AG09319 (cell line): ENCODE data around the gene ORC5.

Experiments
- DNase-seq: peaks from one replicate; pipeline ENCODE4 v3.0.0-alpha.2; 2010; ENCODE audit warnings: low read depth; ENCODE audit errors: extremely low read depth
- TF ChIP-seq, protein P1 (sequence below): IDR thresholded peaks from 2 replicates; pipeline ENCODE4 v1.5.1; 2011; ENCODE audit warnings: low read depth, mild to moderate bottlenecking, inconsistent platforms, low read length, moderate library complexity

The ORC5 gene

GRCh38 chr7:104161244-104161643, 46.6 kb downstream of the ORC5 start:
- DNase-seq, result no peak
- TF ChIP-seq, protein P1, sequence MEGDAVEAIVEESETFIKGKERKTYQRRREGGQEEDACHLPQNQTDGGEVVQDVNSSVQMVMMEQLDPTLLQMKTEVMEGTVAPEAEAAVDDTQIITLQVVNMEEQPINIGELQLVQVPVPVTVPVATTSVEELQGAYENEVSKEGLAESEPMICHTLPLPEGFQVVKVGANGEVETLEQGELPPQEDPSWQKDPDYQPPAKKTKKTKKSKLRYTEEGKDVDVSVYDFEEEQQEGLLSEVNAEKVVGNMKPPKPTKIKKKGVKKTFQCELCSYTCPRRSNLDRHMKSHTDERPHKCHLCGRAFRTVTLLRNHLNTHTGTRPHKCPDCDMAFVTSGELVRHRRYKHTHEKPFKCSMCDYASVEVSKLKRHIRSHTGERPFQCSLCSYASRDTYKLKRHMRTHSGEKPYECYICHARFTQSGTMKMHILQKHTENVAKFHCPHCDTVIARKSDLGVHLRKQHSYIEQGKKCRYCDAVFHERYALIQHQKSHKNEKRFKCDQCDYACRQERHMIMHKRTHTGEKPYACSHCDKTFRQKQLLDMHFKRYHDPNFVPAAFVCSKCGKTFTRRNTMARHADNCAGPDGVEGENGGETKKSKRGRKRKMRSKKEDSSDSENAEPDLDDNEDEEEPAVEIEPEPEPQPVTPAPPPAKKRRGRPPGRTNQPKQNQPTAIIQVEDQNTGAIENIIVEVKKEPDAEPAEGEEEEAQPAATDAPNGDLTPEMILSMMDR, result no peak

DNA sequence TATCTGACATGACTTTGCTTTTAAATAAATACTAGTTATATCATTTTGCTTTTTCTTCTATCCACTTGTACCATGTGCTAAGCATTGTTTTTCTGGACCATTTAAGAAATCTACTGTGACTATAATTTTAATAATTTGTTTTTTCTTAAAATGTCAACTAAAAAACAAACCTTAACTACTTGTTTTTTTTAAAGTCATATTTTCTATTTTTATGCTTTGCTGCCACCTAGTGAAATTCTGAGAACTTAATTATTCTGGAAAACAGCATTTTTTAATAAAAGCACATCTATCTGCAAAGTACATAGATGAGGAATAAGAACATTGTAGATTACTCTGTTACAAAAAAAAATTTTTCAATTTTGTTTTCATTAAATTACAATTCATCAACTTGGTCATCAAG, 47.4 kb downstream of the ORC5 start:
- no peak for DNase-seq

DNA sequence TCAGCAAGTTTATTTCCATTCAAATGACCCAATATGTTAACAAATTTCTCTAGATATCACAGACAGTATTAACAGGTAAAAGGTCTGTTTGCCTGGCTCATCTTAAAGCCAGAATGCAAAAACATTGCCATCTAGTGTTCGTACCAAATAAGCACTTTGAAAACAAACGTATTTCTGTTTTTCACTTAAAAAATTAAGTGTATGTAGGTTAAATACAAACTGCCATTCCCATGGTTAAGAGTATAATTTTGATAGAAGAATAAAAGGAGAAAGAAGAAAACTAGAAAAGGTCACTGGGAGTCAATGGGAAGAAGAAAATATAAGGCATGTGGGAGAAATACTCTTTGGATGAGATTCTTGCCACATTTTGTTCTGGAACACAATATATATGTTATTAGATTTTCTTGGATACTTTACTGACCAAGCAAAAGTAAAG, 51.0 kb downstream of the ORC5 start:
- TF ChIP-seq, protein P1, result peak; percentile 62
- no peak for DNase-seq

More for the DNA sequence above, 47.4 kb downstream of the ORC5 start:
- TF ChIP-seq, protein P1, result peak; percentile 28

DNA sequence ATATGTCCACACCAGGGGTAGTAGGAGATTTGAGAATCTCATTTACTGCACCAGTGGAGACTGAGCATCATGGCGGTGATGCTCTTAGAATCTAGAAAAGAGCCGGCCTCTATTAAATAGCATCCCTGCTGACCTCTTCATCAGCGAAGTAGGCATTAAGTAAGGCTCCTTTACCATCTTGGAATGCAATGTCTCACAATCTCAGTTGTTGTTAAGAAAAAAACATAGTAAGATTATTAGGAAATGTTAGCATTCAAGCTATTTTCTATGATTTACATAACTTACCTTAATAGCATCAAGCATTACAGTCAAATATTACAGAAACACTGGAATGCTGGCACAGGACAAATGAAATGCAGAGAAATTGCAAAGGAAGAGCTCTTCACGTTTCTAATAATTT, 54.5 kb downstream of the ORC5 start:
- DNase-seq, result no peak
- TF ChIP-seq, protein P1, result no peak

- TF ChIP-seq, protein P1, result no peak
Observed at GRCh38 chr7:104152468-104152867, 55.3 kb downstream of the ORC5 start.

GRCh38 chr7:104150470-104150869, 57.3 kb downstream of the ORC5 start:
- TF ChIP-seq, protein P1, result no peak

More at GRCh38 chr7:104152468-104152867, 55.3 kb downstream of the ORC5 start:
- DNase-seq, result no peak

DNA sequence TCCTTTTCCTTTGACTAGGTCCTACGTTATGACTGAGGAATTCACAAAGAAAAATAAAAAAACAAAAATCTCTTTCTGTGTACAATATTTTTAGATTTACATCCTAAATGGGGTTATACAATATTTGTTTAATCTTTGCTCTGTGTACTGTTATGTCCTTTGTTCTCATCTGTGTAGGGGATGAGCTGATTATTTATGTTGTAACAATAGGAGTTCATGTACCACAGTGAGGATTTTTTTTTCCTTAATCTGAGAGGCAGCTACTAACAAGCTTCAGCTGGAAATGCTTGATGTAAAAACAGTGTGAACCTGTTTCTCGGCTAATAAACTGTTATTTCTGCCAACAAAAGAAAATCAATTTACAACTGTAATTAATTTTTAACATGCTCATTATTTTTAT, 58.0 kb downstream of the ORC5 start:
- TF ChIP-seq, protein P1, result no peak
- no peak for DNase-seq

More at GRCh38 chr7:104150470-104150869, 57.3 kb downstream of the ORC5 start:
- DNase-seq, result no peak
